ENCODE results near the gene SIRT2.

DNA sequence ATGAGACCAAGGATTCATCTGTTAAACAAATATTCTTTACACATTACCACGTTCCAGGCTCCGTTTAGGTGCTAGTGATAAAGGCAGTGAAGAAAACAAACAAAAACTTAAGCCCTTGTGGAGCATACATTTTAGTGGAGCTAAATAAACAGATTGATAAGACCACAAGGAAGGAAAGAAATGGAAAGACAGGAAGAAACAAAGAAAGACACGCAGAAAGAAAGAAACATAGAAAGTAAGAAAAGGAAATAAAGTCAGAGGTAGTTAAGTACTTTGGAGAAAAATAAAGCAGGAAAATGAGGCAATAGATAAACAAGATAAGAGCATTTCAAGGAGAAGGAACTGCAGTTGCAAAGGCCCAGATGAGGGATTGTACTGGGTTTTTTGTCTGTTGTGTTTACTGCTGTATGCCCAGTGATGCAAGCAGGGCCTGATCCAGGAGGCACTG, 1.3 kb upstream of the SIRT2 start:
- TF ChIP-seq CTCF (IDR thresholded peaks at IDR 0.05; ENCODE audit: control extremely low read depth in 1 of 3, insufficient read depth in 1 of 3, low read depth in 1 of 3, low read length in 3 of 3) (no peak), ASH2L (IDR thresholded peaks at IDR 0.05; ENCODE audit: low read length) (no peak), SIN3A (conservative IDR thresholded peaks at IDR 0.05 in 1 of 2, IDR thresholded peaks at IDR 0.05 in 1 of 2; ENCODE audit: low read depth in 1 of 2, low read length in 2 of 2) (no peak), RXRA (IDR thresholded peaks at IDR 0.05; ENCODE audit: insufficient read depth, low read depth, low read length) (no peak), JUN (IDR thresholded peaks at IDR 0.05; ENCODE audit: low read depth, low read length) (no peak), KDM1A (IDR thresholded peaks at IDR 0.05; ENCODE audit: borderline replicate concordance, low read length) (no peak)

Data from H1 (cell line).